DMS 273 (cell line): ENCODE results near the gene RNF145.
"Not testable (repeated sequence)": the region's sequence is repeated elsewhere in the genome, so short reads cannot be mapped to it uniquely, and the experiment has no call there.

ENCODE experiments used
- DNase-seq: peaks from one replicate; lab custom pipeline; 2025; ENCODE audit not compliant: unreplicated experiment; lab: John Stamatoyannopoulos, UW

Gene RNF145

GRCh38 chr5:159120446-159120845 is 88.9 kb downstream of the RNF145 start:
- no peak for DNase-seq

DNA sequence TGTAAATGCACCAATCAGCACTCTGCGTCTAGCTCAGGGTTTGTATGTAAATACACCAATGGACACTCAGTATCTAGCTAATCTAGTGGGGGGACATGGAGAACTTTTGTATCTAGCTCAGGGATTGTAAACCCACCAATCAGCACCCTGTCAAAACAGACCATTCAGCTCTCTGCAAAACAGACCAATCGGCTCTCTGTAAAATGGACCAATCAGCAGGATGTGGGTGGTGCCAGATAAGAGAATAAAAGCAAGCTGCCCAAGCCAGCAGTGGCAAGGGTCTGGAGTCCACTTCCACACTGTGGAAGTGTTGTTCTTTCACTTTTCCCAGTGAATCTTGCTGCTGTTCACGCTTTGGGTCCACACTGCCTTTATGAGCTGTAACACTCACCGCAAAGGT is 89.5 kb downstream of the RNF145 start:
- DNase-seq: not testable (repeated sequence)

- DNase-seq: not testable (repeated sequence)
Measured at GRCh38 chr5:159118958-159119659, 90.2 kb downstream of the RNF145 start.

DNA sequence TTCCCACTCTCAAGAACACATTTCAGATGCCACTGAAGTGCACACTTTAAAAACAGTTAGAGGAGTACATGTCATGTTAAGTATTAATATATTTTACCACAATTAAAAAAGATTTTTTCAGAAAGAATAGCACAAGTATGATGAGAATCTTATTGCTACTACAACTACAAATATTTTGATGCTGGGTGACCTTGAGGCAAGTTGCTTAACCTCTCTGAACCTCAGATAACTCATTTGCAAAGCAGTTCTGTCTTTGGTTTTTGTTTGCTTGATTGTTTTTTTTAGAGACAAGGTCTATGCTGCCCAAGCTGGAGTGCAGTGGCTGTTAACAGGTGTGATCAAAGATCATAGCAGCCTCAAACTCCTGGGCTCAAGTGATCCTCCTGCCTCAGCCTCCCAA is 95.9 kb downstream of the RNF145 start:
- DNase-seq: no peak

DNA sequence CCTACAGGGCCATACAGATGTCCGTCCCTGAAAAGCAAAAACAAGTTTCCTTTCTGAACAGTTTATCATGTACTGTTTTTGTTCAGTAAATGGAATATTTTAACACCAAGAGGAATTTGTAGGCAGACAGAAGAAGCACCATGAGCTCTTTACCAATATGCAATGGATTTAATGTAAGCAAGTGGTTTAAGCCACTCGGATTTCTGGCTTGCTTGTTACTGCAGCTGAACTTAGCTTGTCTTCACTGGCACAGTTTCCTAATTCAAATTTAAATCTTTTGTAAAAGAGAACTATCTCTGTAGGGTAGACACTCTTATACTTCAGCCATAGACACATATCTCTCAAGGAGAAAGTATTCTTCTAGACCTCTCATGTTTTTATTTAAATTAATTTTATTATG is 96.9 kb downstream of the RNF145 start:
- no peak for DNase-seq
